Muscle layer of duodenum (tissue), 2 donors: ENCODE measurements around the gene ZBTB39.
"Not testable (repeated sequence)": the region's sequence is repeated elsewhere in the genome, so short reads cannot be mapped to it uniquely, and the experiment has no call there.

ENCODE experiments used
- H3K27ac ChIP-seq: one replicate; pipeline ENCODE4 v1.7.0; 2013; ENCODE audit warnings: mild to moderate bottlenecking, low read length
- H3K27me3 ChIP-seq: one replicate; pipeline ENCODE4 v1.7.0; 2013; ENCODE audit warnings: low read depth, mild to moderate bottlenecking, control low read depth, low read length
- H3K36me3 ChIP-seq, 2 donors: one replicate each; pipeline ENCODE4 v1.7.0; 2013; ENCODE audit warnings: low read length in 2 of 2, control low read depth in 1 of 2, mild to moderate bottlenecking in 1 of 2; ENCODE audit not compliant: insufficient read depth in 2 of 2, control insufficient read depth in 1 of 2
- H3K4me1 ChIP-seq, 2 donors: one replicate each; pipeline ENCODE4 v1.7.0; 2013; ENCODE audit warnings: low read length in 2 of 2, mild to moderate bottlenecking in 2 of 2, control low read depth in 1 of 2, moderate library complexity in 1 of 2; ENCODE audit not compliant: insufficient read depth in 2 of 2, control insufficient read depth in 1 of 2
- H3K4me3 ChIP-seq, 2 donors: one replicate each; pipeline ENCODE4 v1.7.0; 2013; ENCODE audit warnings: low read length in 2 of 2, low read depth in 1 of 2, mild to moderate bottlenecking in 1 of 2
- H3K9me3 ChIP-seq, 2 donors: one replicate each; pipeline ENCODE4 v1.7.0; 2013; ENCODE audit warnings: low read length in 2 of 2, control low read depth in 1 of 2, mild to moderate bottlenecking in 1 of 2; ENCODE audit not compliant: control insufficient read depth in 1 of 2
- donor health status: healthy.

The ZBTB39 gene

DNA sequence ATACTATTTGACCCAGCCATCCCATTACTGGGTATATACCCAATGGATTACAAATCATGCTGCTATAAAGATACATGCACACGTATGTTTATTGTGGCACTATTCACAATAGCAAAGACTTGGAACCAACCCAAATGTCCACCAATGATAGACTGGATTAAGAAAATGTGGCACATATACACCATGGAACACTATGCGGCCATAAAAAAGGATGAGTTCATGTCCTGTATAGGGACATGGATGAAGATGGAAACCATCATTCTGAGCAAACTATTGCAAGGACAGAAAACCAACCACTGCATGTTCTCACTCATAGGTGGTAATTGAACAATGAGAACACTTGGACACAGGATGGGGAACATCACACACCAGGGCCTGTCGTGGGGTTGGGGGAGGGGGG is 32.1 kb downstream of the ZBTB39 start:
- H3K27ac ChIP-seq, H3K36me3 ChIP-seq, H3K27me3 ChIP-seq, H3K9me3 ChIP-seq, H3K4me1 ChIP-seq, H3K4me3 ChIP-seq: not testable (repeated sequence)

DNA sequence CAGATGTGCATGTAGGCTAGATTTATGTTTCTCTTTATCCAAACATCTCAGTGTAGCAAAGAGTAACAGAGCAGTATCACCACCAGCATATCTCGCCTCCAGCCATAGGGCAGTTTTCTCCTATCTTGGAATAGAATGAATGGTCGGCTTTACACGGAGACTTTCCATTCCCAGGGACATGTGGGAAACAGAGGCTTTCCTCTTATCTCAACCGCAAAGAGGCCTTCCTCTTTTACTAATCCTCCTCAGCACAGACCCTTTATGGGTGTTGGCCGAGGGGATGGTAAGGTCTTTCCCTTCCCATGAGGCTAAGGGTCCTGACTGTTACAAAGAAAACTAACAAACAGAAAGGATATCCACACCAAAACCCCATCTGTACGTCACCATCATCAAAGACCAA is 37.4 kb downstream of the ZBTB39 start:
- not testable (repeated sequence) for H3K9me3 ChIP-seq, H3K4me3 ChIP-seq, H3K4me1 ChIP-seq, H3K27me3 ChIP-seq, H3K27ac ChIP-seq, H3K36me3 ChIP-seq

DNA sequence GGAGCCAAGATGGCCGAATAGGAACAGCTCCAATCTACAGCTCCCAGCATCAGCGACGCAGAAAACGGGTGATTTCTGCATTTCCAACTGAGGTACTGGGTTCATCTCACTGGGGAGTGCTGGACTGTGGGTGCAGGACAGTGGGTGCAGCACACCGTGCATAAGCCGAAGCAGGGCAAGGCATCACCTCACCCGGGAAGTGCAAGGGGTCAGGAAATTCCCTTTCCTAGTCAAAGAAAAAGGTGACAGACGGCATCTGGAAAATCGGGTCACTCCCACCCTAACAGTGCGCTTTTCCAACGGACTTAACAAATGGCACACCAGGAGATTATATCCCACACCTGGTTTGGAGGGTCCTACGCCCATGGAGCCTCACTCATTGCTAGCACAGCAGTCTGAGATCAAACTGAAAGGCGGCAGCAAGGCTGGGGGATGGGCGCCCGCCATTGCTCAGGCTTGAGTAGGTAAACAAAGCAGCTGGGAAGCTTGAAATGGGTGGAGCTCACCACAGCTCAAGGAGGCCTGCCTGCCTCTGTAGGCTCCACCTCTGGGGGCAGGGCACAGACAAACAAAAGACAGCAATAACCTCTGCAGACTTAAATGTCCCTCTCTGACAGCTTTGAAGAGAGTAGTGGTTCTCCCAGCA is 40.2 kb downstream of the ZBTB39 start:
- not testable (repeated sequence) for H3K4me1 ChIP-seq, H3K9me3 ChIP-seq, H3K27ac ChIP-seq, H3K36me3 ChIP-seq, H3K27me3 ChIP-seq, H3K4me3 ChIP-seq

DNA sequence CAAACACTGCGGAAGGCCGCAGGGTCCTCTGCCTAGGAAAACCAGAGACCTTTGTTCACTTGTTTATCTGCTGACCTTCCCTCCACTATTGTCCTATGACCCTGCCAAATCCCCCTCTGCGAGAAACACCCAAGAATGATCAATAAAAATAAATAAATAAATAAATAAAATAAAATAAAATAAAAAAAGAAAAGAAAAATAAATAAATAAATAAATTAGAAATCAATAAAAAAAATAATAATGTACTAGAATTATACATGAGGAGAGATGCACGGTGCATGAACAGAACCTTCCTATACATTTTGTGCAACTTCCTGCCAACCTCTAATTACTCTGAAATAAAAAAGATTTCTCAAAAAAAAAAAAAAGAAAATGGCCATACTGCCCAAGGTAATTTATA is 41.2 kb downstream of the ZBTB39 start:
- H3K4me1 ChIP-seq, H3K27ac ChIP-seq, H3K9me3 ChIP-seq, H3K27me3 ChIP-seq, H3K36me3 ChIP-seq, H3K4me3 ChIP-seq: not testable (repeated sequence)

DNA sequence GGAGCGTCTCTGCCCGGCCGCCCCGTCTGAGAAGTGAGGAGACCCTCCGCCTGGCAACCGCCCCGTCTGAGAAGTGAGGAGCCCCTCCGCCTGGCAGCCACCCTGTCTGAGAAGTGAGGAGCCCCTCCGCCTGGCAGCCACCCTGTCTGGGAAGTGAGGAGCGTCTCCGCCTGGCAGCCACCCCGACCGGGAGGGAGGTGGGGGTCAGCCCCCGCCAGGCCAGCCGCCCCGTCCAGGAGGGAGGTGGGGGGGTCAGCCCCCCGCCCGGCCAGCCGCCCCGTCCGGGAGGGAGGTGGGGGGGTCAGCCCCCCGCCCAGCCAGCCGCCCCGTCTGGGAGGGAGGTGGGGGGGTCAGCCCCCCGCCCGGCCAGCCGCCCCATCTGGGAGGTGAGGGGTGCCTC is 42.8 kb downstream of the ZBTB39 start:
- not testable (repeated sequence) for H3K9me3 ChIP-seq, H3K4me3 ChIP-seq, H3K4me1 ChIP-seq, H3K27ac ChIP-seq, H3K36me3 ChIP-seq, H3K27me3 ChIP-seq

DNA sequence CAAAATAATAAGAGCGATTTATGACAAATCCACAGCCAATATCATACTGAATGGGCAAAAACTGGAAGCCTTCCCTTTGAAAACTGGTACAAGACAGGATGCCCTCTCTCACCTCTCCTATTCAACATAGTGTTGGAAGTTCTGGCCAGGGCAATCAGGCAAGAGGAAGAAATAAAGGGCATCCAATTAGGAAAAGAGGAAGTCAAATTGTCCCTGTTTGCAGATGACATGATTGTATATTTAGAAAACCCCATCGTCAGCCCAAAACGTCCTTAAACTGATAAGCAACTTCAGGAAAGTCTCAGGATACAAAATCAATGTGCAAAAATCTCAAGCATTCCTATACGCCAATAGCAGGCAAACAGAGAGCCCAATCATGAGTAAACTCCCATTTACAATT is 44.1 kb downstream of the ZBTB39 start:
- H3K36me3 ChIP-seq, H3K27me3 ChIP-seq, H3K4me3 ChIP-seq, H3K27ac ChIP-seq, H3K4me1 ChIP-seq: not testable (repeated sequence)
- H3K9me3 ChIP-seq, result peaks cover 0 to 10% of the 10 kb centered on the region in 2 donors

DNA sequence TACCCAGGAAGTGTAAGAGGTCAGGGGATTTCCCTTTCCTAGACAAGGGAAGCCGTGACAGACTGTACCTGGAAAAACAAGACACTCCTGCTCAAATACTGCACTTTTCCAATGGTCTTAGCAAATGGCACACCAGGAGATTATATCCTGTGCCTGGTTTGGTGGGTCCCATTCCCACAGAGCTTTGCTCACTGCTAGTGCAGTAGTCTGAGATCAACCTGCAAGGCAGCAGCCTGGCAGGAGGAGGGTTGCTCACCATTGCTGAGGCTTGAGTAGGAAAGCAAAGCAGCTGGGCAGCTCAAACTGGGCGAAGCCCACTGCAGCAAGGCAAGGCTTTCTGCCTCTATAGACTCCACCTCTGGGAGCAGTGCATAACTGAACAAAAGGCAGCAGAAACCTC is 47.9 kb downstream of the ZBTB39 start:
- H3K4me1 ChIP-seq, result no peaks in the 10 kb centered on the region
- H3K27me3 ChIP-seq, result no peaks in the 10 kb centered on the region
- no peaks in the 10 kb centered on the region for H3K36me3 ChIP-seq
- no peak overlapping the region for H3K4me3 ChIP-seq
- peaks cover 0 to 10% of the 10 kb centered on the region in 2 donors for H3K9me3 ChIP-seq
- no peak overlapping the region for H3K27ac ChIP-seq

DNA sequence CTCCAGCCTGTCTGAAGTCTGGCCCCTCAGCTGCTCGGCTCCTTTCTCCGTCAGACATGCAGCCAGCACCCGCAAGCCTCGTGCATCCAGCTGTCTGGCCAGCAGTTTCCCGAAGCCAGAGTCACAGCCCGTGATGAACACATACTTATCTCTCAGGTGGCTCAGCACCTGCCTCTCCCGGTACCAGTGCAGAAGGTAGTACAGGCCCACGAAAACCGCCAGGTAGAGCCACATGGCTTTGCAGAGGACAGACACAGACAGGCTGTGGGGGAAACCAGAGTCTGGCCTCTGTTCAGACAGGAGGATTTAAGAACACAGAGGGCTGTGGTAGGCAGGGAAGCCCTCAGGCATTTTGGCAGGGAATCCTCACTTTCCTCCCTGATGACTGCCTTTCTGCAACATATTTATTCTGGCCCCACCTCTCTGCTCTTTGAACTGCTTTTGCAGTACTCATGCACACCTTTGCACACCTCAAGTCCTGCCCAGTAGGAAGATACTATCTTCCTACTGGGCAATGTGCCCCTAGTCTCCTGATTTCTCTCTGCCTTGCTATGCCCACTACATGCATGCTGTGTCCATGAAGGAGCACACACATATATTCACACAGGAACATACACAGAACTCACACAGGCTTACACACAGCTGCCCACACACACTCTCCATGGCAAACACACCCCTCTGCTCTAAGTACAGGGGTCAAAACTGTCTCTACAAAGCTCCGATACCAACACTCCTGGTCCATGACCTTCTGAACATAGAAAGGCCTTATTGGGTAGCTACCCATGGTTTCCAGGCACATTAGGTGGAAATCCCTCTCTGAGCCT is 48.9 kb downstream of the ZBTB39 start, which contains the start of gene RDH16:
TSS of gene RDH16 (minus strand) at position 380 of the 824 bp plus-strand sequence. CDS start at position 234, 146 bp downstream.
- H3K4me3 ChIP-seq, result no peak within 1 kb of the TSS
- no peaks in the 10 kb centered on the region for H3K4me1 ChIP-seq
- H3K27me3 ChIP-seq, result no peaks in the 10 kb centered on the region
- peaks cover 0 to 10% of the 10 kb centered on the region in 2 donors for H3K9me3 ChIP-seq
- no peak within 1 kb of the TSS for H3K27ac ChIP-seq
- no peaks in the 10 kb centered on the region for H3K36me3 ChIP-seq

DNA sequence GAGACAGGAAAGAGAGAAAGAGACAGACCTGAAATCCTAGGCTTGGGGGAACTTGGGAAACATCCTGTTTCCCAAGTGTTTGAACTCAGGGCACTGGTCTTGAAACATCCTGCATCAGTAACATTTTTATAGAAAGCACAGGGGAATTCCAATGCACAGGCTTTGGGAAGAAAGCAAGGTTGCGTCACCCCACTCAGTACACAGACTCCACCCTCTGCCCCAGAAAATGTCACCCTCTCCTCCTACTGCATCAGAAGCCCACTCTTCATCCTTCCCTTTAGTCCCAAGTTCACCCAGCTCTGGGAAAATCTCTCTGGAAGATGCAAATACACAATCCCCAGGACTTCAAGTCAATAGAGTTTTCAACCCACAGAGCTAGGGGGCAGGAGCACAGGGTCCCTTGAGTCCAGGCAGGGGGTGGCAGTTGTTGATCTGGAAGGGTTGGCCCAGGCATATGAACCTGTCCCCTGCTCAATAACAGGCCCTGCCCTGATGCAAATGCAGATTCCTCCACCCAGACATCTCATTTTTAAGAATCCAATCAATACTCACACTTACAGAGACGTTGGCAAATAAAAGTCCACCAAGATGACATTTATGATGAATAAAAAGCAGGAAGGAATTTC is 50.6 kb downstream of the ZBTB39 start:
- peaks cover 0 to 10% of the 10 kb centered on the region in 2 donors for H3K9me3 ChIP-seq
- H3K4me3 ChIP-seq, result no peak overlapping the region
- no peak overlapping the region for H3K27ac ChIP-seq
- no peaks in the 10 kb centered on the region for H3K4me1 ChIP-seq
- no peaks in the 10 kb centered on the region for H3K27me3 ChIP-seq
- no peaks in the 10 kb centered on the region for H3K36me3 ChIP-seq

DNA sequence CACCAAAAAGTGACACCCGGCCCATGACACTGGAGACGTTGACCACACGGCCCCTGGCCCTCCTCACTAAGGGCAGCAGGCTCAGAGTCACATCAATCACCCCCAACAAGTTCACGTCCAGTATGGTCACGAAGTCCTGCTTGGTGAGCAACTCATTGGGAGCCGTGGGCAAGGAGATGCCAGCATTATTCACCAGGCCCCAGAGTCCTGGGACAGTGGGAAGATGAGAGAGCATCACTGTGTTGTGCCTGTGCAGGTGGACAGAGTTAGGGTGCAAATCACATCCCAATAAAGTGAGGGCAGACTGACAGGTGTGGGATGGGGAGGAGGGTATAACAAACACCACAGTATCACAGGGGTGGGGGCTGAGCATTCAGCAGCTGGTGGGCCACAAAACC is 51.4 kb downstream of the ZBTB39 start:
- Histone ChIP-seq H3K36me3 (no peaks in the 10 kb centered on the region), H3K27ac (no peak overlapping the region), H3K27me3 (no peaks in the 10 kb centered on the region)

DNA sequence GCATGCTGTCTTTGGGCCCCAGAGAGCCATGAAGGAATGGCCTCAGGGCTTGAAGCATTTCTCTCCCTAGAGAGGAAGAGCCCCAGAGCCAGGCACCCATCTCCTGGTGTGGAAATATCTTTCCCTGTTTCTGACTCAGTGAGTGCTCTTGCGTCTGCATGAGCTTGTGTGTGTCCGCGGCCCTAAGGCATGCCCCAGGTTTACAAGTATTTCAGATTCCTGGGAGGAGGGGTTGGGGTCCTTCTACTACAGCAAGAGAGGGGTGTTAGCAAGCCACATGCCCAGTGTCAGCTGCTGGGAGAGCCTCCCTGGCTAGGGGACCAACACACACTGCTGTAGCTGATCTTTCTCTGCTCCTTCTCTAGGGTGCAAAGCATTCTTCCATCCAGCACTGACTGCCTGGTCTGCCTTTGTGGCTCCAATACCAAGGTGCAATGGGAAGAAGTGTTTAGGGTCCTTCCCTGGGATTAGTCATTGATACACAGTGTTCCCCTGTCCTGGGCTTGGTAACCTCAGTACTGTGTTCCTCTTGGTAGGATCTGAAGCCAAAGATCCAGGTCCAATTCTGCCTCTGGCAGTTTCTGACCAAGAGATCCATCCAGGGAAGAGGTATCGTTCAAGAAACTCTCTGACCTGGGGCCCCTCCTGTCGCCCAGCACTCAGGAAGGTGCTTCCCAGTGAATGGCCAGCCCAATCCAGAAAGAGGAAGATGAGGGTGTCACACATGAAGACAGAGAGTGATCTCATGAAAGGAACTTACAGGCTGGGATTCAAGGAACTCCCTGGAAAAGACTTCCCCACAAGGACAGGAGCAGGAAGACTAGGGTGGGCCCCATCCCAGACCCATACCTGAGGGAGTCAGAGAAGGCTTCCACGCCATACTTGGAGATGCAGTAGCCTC is 52.0 kb downstream of the ZBTB39 start:
- H3K4me1 ChIP-seq, result no peaks in the 10 kb centered on the region
- H3K27me3 ChIP-seq, result no peaks in the 10 kb centered on the region
- H3K9me3 ChIP-seq, result peaks cover 0 to 10% of the 10 kb centered on the region in 2 donors
- H3K36me3 ChIP-seq, result no peaks in the 10 kb centered on the region
- H3K4me3 ChIP-seq, result no peak overlapping the region
- H3K27ac ChIP-seq, result no peak overlapping the region

More for the DNA sequence above, 51.4 kb downstream of the ZBTB39 start:
- peaks cover 0 to 10% of the 10 kb centered on the region in 2 donors for H3K9me3 ChIP-seq
- no peak overlapping the region for H3K4me3 ChIP-seq
- H3K4me1 ChIP-seq, result no peaks in the 10 kb centered on the region
